IPS-18a (cell line): Measurements from ENCODE around the gene CD19.
"Not testable (repeated sequence)": the region's sequence is repeated elsewhere in the genome, so short reads cannot be mapped to it uniquely, and the experiment has no call there.

Experiments used
- H3K27ac ChIP-seq: one replicate; pipeline ENCODE4 v1.5.1; 2013; ENCODE audit warnings: low read length
- H3K27me3 ChIP-seq: one replicate; pipeline ENCODE4 v1.6.1; 2013; ENCODE audit warnings: mild to moderate bottlenecking, low read length; ENCODE audit not compliant: control insufficient read depth, insufficient read depth
- H3K36me3 ChIP-seq: one replicate; pipeline ENCODE4 v1.6.1; 2013; ENCODE audit warnings: low read depth, low read length; ENCODE audit not compliant: control insufficient read depth
- H3K4me1 ChIP-seq: one replicate; pipeline ENCODE4 v1.6.1; 2013; ENCODE audit warnings: low read depth, low read length; ENCODE audit not compliant: control insufficient read depth
- H3K4me3 ChIP-seq: one replicate; pipeline ENCODE4 v1.5.1; 2013; ENCODE audit warnings: low read length
- H3K9ac ChIP-seq: one replicate; pipeline ENCODE4 v1.6.1; 2013; ENCODE audit warnings: mild to moderate bottlenecking, low read length, moderate library complexity
- H3K9me3 ChIP-seq: one replicate; pipeline ENCODE4 v1.6.1; 2013; ENCODE audit warnings: low read depth, low read length; ENCODE audit not compliant: control insufficient read depth

The CD19 gene

GRCh38 chr16:28912558-28912957 lies 19.2 kb upstream of the CD19 start:
- no peaks in the 10 kb centered on the region for H3K4me1 ChIP-seq
- H3K27ac ChIP-seq, result no peak overlapping the region
- no peak overlapping the region for H3K9ac ChIP-seq
- no peak overlapping the region for H3K4me3 ChIP-seq
- no peaks in the 10 kb centered on the region for H3K27me3 ChIP-seq
- H3K9me3 ChIP-seq, result no peaks in the 10 kb centered on the region
- H3K36me3 ChIP-seq, result peaks cover 5% of the 10 kb centered on the region

GRCh38 chr16:28913946-28914724 lies 17.6 kb upstream of the CD19 start:
- H3K27me3 ChIP-seq, result no peaks in the 10 kb centered on the region
- H3K4me1 ChIP-seq, result no peaks in the 10 kb centered on the region
- H3K4me3 ChIP-seq, result no peak overlapping the region
- H3K27ac ChIP-seq, result no peak overlapping the region
- no peak overlapping the region for H3K9ac ChIP-seq
- H3K36me3 ChIP-seq, result peaks cover 9% of the 10 kb centered on the region
- no peaks in the 10 kb centered on the region for H3K9me3 ChIP-seq

GRCh38 chr16:28915181-28915580 lies 16.6 kb upstream of the CD19 start:
- Histone ChIP-seq H3K27me3 (no peaks in the 10 kb centered on the region), H3K27ac (no peak overlapping the region), H3K36me3 (peaks cover 13% of the 10 kb centered on the region), H3K9ac (no peak overlapping the region), H3K4me1 (no peaks in the 10 kb centered on the region), H3K9me3 (no peaks in the 10 kb centered on the region), H3K4me3 (no peak overlapping the region)

- no peak overlapping the region for H3K27ac ChIP-seq
- H3K4me3 ChIP-seq, result no peak overlapping the region
- no peaks in the 10 kb centered on the region for H3K4me1 ChIP-seq
- H3K9me3 ChIP-seq, result no peaks in the 10 kb centered on the region
- H3K9ac ChIP-seq, result no peak overlapping the region
- no peaks in the 10 kb centered on the region for H3K27me3 ChIP-seq
- peaks cover 13% of the 10 kb centered on the region for H3K36me3 ChIP-seq
Observed at GRCh38 chr16:28917095-28917494, 14.7 kb upstream of the CD19 start.

DNA sequence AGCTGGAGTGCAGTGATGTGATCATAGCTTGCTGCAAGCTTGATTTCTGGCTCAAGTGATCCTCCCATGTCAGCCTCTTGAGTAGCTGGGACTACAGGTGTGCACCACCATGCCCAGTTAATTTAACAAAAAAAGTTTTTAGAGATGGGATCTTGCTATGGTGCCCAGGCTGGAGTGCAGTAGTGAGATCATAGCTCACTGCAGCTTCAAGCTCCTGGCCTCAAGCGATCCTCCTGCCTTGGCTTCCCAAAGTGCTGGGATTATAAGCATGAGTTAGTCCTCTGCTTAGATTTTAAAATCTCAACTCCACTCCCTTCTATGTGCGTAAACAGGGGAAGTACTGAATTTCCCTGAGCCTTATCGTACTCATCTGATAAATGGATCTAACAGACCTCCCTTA lies 13.1 kb upstream of the CD19 start:
- Histone ChIP-seq H3K36me3 (peaks cover 13% of the 10 kb centered on the region), H3K4me1 (no peaks in the 10 kb centered on the region), H3K27ac (no peak overlapping the region), H3K9me3 (no peaks in the 10 kb centered on the region), H3K27me3 (no peaks in the 10 kb centered on the region), H3K9ac (no peak overlapping the region), H3K4me3 (no peak overlapping the region)

DNA sequence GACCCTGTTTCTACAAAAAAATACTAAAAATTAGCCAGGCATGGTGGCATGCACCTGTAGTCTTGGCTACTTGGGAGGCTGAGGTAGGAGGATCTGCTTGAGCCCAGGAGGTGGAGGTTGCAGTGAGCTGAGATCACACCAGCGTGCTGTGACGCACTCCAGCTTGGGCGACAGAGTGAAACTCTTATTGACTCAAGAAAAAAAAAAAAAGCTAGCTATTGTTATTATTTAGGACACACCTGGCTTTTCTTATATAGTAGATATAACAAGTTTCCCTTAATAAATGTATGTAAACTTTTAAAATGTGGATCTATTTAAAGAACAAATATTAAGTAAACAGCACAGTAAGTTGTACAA lies 8.6 kb upstream of the CD19 start:
- no peaks in the 10 kb centered on the region for H3K9me3 ChIP-seq
- H3K4me3 ChIP-seq, result no peak overlapping the region
- H3K4me1 ChIP-seq, result peaks cover 5% of the 10 kb centered on the region
- H3K36me3 ChIP-seq, result peaks cover 9% of the 10 kb centered on the region
- no peaks in the 10 kb centered on the region for H3K27me3 ChIP-seq
- no peak overlapping the region for H3K27ac ChIP-seq
- H3K9ac ChIP-seq, result no peak overlapping the region

DNA sequence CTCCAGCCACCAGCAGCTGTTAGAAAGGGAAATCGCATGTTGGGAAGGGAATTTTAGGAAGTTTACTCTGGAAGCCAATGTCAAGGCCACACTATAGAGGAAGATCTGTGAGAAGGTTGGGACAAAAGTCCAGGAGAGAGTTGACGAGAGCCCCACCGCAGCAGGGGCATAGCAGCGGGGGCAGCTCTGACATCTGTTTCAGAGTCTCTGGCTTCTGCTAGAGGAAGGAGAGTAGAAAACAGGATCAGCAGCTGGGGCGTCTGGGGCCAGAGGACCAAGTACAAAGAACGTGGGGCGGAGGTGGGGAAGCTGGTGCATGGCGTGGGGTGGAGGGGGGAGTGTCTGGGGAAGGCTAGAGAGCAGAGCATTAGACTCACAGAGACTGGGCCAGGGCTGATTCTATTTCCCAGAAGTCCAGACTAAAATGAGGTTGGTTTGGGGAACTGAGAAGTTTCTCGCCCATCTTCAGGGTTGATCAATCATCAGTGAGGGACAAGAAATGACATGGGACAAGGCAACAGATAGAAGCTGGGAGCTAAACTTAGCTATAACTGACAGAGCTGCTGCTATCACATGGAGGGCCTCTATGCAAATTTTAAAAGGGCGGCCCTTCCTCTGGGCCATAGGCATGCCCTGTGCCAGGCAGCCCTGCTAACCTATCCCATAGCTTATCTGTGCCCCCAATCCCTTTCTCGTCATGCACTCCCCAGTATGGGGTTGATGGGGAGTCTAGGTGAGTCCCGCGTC lies 7.9 kb upstream of the CD19 start:
- Histone ChIP-seq H3K27ac (peak overlapping the region; percentile 61), H3K27me3 (no peaks in the 10 kb centered on the region), H3K9ac (peak overlapping the region; percentile 46), H3K36me3 (peaks cover 7% of the 10 kb centered on the region), H3K4me3 (peak overlapping the region; percentile 75), H3K9me3 (no peaks in the 10 kb centered on the region), H3K4me1 (peaks cover 5% of the 10 kb centered on the region)

GRCh38 chr16:28924399-28924761 lies 7.4 kb upstream of the CD19 start:
- Histone ChIP-seq H3K27me3 (no peaks in the 10 kb centered on the region), H3K9ac (peak overlapping the region; percentile 46), H3K4me3 (peak overlapping the region; percentile 75), H3K27ac (peak overlapping the region; percentile 61), H3K4me1 (peaks cover 5% of the 10 kb centered on the region), H3K9me3 (no peaks in the 10 kb centered on the region), H3K36me3 (peaks cover 4% of the 10 kb centered on the region)

DNA sequence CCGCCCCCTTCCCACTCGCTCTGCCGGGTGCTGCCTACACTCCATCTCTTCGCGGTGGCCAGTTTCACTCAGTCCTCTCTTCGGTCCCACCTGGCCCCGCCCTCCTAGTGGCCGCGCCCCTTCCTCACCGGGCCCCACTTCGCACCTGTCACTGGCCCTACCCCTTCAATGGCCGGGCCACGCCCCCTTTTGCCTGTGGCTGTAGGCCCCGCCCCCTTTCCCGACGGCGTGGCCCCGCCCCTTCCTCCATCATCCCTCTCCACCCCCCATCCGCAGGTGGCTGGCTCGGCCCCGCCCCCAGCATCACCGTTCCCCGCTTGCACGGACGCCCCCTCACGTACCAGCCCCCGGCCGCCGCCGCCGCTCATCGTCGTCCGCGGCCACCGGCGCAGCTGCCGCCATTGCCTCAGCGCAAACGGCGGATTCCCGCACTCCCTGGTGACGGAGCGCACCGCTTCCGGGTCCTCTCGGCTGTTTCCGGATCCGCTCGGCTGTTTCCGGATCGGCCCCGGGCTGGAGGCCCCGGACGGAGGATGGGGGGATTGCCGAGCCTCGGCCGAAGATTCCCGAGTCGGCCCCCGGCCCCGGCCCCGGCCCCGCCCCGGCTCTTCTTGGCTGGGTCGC lies 6.9 kb upstream of the CD19 start, which contains the start of gene RABEP2:
RABEP2 (minus strand) TSS at position 477 of the 624 bp plus-strand sequence; CDS start at position 402, 75 bp downstream.
- peak within 1 kb of the TSS; percentile 75 for H3K4me3 ChIP-seq
- peak within 1 kb of the TSS; percentile 95 for H3K9ac ChIP-seq
- no peaks in the 10 kb centered on the region for H3K36me3 ChIP-seq
- no peaks in the 10 kb centered on the region for H3K9me3 ChIP-seq
- H3K27me3 ChIP-seq, result no peaks in the 10 kb centered on the region
- H3K4me1 ChIP-seq, result peaks cover 5% of the 10 kb centered on the region
- peak within 1 kb of the TSS; percentile 61 for H3K27ac ChIP-seq

DNA sequence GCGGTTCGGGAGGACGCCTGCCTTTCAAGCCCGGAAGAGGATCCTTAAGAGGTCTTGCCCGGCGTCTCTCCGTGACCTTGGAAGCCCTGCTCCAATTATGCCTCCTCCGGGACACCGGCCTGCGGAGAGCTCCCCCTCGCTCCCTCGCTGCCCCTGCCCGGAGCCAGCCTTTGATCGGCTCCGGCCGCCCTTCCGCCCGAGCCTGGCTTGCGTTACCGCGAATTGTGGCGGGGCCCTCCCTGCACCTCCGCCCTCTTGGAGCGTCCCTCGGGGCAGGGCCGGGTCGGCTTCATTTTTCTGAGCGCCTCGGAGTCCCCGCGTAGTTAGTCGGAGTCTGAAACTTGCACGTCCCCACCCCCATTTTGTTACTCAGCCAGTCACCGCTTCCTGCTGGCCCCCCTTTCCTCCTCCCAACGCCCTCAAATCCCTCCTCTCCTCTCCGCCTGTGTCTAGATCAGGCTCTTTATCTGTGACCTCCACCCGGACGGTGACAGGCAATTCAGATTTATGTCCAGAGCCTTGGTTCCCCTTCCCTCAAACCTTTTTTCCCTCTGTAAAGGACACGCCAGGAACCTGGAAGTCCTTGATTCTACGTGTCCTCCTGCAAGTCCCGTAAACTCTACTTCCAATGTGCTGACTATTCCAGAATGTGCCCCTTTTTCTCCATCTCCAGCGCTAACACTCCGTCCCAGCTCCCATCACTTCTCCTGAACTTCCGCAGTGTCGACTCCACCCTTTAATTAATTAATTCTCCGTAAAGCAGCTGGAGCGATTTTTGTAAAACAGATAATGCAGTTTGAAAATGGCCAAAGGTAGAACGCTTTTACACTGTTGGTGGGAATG lies 6.2 kb upstream of the CD19 start:
- peak overlapping the region; percentile 75 for H3K4me3 ChIP-seq
- no peaks in the 10 kb centered on the region for H3K27me3 ChIP-seq
- H3K4me1 ChIP-seq, result peaks cover 5% of the 10 kb centered on the region
- H3K9ac ChIP-seq, result peak overlapping the region; percentile 95
- peak overlapping the region; percentile 14 for H3K27ac ChIP-seq
- no peaks in the 10 kb centered on the region for H3K9me3 ChIP-seq
- no peaks in the 10 kb centered on the region for H3K36me3 ChIP-seq

GRCh38 chr16:28926284-28926683 lies 5.5 kb upstream of the CD19 start:
- not testable (repeated sequence) for H3K36me3 ChIP-seq, H3K27me3 ChIP-seq, H3K4me1 ChIP-seq, H3K27ac ChIP-seq, H3K9ac ChIP-seq, H3K9me3 ChIP-seq
- peak overlapping the region; percentile 75 for H3K4me3 ChIP-seq
